SJCRH30 (cell line): ENCODE results near the gene CLN5. TPM values are rescaled to one million over a fixed set of nuclear protein-coding genes. Genes with fewer than 3 reads are reported as not detected.
A peak's percentile ranks its signal among the peaks of the same experiment; 100 is the strongest.

ENCODE experiments used
- DNase-seq, 2 experiments: peaks; one replicate each; pipeline ENCODE4 v3.0.0-alpha.2; 2015 to 2020
- H3K27ac ChIP-seq: fragments of 250-450 bp; sonication (Bioruptor Pico); 2 replicates; pipeline ENCODE4 v1.5.1; 2020; ENCODE audit warnings: mild to moderate bottlenecking, moderate library complexity
- H3K27me3 ChIP-seq: fragments of 250-450 bp; sonication (Bioruptor Pico); 2 replicates; pipeline ENCODE4 v1.5.1; 2020; ENCODE audit warnings: mild to moderate bottlenecking, moderate library complexity
- H3K36me3 ChIP-seq: fragments of 250-450 bp; sonication (Bioruptor Pico); 2 replicates; pipeline ENCODE4 v1.5.1; 2020; ENCODE audit warnings: mild to moderate bottlenecking, moderate library complexity
- H3K4me1 ChIP-seq: fragments of 250-450 bp; sonication (Bioruptor Pico); 2 replicates; pipeline ENCODE4 v1.5.1; 2020; ENCODE audit warnings: mild to moderate bottlenecking, moderate library complexity
- H3K4me3 ChIP-seq: fragments of 250-450 bp; sonication (Bioruptor Pico); 2 replicates; pipeline ENCODE4 v1.5.1; 2020; ENCODE audit warnings: mild to moderate bottlenecking, moderate library complexity
- H3K9me3 ChIP-seq: fragments of 250-450 bp; sonication (Bioruptor Pico); replicated peaks from 2 replicates; pipeline ENCODE4 v1.5.1; 2020; ENCODE audit warnings: mild to moderate bottlenecking, moderate library complexity
- total RNA-seq: library from RNA; depleted of rRNA; stranded (reverse); fragments of >200 nt; shearing (Covaris generic); gene quantifications from 2 replicates; pipeline ENCODE4 v1.2.3, GENCODE V29; 2014; rRNA removed

CLN5 gene
- total RNA-seq, 1 experiment from 2014 or later: 14.9 TPM

DNA sequence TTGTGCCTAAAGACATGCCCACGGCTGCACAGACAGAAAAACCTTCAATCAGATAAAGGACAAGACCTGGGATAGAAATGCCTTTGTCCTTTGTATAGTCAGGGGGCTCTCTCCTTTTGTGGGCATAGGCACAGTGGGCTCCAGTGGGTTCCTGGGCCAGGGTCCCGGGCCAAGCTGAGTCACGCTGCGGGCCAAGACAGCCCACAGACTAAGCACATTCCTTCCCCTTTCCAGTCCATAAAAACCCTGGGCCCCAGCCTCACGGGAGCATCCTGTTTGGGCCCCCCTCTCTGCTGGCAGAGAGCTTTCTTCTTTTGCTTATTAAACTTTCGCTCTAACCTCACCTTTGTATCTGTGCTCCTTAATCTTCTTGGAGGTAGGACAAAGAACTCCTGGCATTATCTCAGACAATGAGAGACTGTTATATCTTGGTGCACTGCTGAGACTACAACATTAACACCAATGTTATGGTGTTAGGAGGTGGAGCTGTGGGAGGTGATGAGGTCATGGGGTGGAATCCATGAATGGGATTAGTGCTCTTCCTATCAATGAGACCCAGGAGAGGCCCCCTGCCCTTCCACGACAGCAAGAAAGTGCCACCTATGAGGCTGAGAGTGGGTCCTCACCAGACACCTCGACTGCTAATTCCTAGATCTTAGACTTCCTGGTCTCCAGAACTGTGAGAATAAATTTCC lies 55.9 kb downstream of the CLN5 start:
- Histone ChIP-seq H3K27ac (no peak overlapping the region), H3K9me3 (no peaks in the 10 kb centered on the region), H3K36me3 (peaks cover 7% of the 10 kb centered on the region), H3K4me3 (no peak overlapping the region), H3K27me3 (no peaks in the 10 kb centered on the region), H3K4me1 (no peaks in the 10 kb centered on the region)
- no peak for DNase-seq

DNA sequence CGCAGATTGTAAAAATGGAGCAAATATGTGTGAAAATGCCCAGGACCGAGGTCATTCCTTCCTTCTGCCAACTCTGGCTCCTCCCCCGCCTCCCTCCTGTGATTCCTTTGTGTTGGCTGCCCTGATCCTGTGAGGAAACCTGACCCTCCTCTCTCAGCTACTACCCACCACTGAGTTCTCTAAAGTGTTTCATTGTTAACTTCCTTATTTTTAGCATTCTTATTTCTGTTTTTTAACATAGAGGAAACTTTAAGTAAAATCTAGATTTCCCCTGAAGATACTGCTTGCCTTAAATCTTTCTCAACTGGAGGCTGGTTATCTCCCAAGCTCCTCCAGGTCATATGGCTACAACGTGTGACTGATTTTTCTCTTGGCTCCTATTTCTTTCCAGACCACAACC lies 56.8 kb downstream of the CLN5 start:
- H3K36me3 ChIP-seq: peaks cover 9% of the 10 kb centered on the region
- H3K9me3 ChIP-seq: no peaks in the 10 kb centered on the region
- no peak overlapping the region for H3K27ac ChIP-seq
- H3K4me3 ChIP-seq: no peak overlapping the region
- H3K27me3 ChIP-seq: no peaks in the 10 kb centered on the region
- peak in 1 of 2 experiments; percentile 3 for DNase-seq
- no peaks in the 10 kb centered on the region for H3K4me1 ChIP-seq

DNA sequence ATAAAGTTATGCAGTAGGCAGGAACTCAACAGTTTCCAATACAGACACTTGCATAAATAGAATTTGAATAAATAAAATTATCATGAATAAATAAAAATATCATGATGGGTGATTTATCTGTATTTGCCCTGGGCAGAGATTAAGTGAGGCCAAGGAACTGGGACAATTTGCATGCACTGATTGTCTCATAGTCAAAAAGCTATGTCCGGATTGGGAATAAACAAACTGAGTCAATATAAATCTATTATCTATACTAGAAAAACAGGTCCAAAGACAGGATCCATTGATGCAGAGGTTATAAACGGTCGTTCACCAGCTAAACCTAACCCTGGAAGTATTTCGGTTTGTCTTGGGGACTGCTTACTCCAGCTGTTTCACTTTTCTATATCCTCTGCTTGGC lies 61.3 kb downstream of the CLN5 start:
- Histone ChIP-seq H3K4me1 (no peaks in the 10 kb centered on the region), H3K27ac (no peak overlapping the region), H3K27me3 (no peaks in the 10 kb centered on the region), H3K4me3 (no peak overlapping the region), H3K36me3 (peaks cover 24% of the 10 kb centered on the region), H3K9me3 (no peaks in the 10 kb centered on the region)
- no peak for DNase-seq

Other genes starting within 250 kb of the CLN5 start
- 3.2 and 3.5 TPM in 2 replicates for gene KCTD12, start 105.7 kb upstream of the CLN5 start, total RNA-seq
- not detected in 2 replicates for gene ACOD1, start 43.6 kb upstream of the CLN5 start, total RNA-seq
- gene FBXL3, start 35.1 kb downstream of the CLN5 start, total RNA-seq: 29.3 and 32.2 TPM in 2 replicates